SK-N-SH treated with all-trans-retinoic acid at 6 μM for 48 hours (cell line): ENCODE data around the gene ERN2.
A peak's percentile ranks its signal among the peaks of the same experiment; 100 is the strongest.

Experiments used
- ATAC-seq: fragments of 200-7000 bp; cut with Tn5 transposase; 3 replicates; pipeline ENCODE4 v1.9.1; 2020; ENCODE audit warnings: mild to moderate bottlenecking, moderate library complexity
- ARNTL ChIP-seq: fragments of 450-650 bp; formaldehyde crosslinking; IDR thresholded peaks from 2 replicates; pipeline ENCODE4 v1.5.0; 2020; ENCODE audit warnings: low read depth, mild to moderate bottlenecking, moderate library complexity, borderline replicate concordance
- POU6F1 ChIP-seq: fragments of 250-450 bp; sonication (Bioruptor Pico); IDR thresholded peaks from 2 replicates; pipeline ENCODE4 v1.8.0; 2021; ENCODE audit warnings: low read depth, mild to moderate bottlenecking, moderate library complexity, borderline replicate concordance
- PPARA ChIP-seq: fragments of 250-450 bp; sonication (Bioruptor Pico); IDR thresholded peaks from 2 replicates; pipeline ENCODE4 v1.5.0; 2020; ENCODE audit warnings: mild to moderate bottlenecking, borderline replicate concordance
- RARB ChIP-seq: fragments of 250-450 bp; sonication (Bioruptor Pico); IDR thresholded peaks from 2 replicates; pipeline ENCODE4 v1.8.0; 2021; ENCODE audit warnings: mild to moderate bottlenecking, moderate library complexity
- SNAI2 ChIP-seq: fragments of 250-450 bp; sonication (Bioruptor Pico); IDR thresholded peaks from 2 replicates; pipeline ENCODE4 v1.5.0; 2020; ENCODE audit warnings: mild to moderate bottlenecking, moderate library complexity
- ZC3H10 ChIP-seq: fragments of 250-450 bp; sonication (Bioruptor Pico); IDR thresholded peaks from 2 replicates; pipeline ENCODE4 v1.5.1; 2021; ENCODE audit warnings: mild to moderate bottlenecking, moderate library complexity
- ZFP3 ChIP-seq: fragments of 250-450 bp; sonication (Bioruptor Pico); IDR thresholded peaks from 2 replicates; pipeline ENCODE4 v1.5.0; 2020; ENCODE audit warnings: mild to moderate bottlenecking, moderate library complexity
- ZNF8 ChIP-seq: fragments of 450-650 bp; formaldehyde crosslinking; IDR thresholded peaks from 2 replicates; pipeline ENCODE4 v1.5.0; 2020; ENCODE audit warnings: mild to moderate bottlenecking, moderate library complexity
- TF ChIP-seq, protein P1 (sequence below): fragments of 250-450 bp; sonication (Bioruptor Pico); IDR thresholded peaks from 2 replicates; pipeline ENCODE4 v1.5.0; 2020; ENCODE audit warnings: mild to moderate bottlenecking, moderate library complexity
- TF ChIP-seq, protein P2 (sequence below): fragments of 250-450 bp; sonication (Bioruptor Pico); IDR thresholded peaks from 2 replicates; pipeline ENCODE4 v1.5.1; 2020; ENCODE audit warnings: low read depth, mild to moderate bottlenecking, moderate library complexity
- TF ChIP-seq, protein P3 (sequence below): fragments of 250-450 bp; sonication (Bioruptor Pico); IDR thresholded peaks from 2 replicates; pipeline ENCODE4 v1.5.1; 2021; ENCODE audit warnings: mild to moderate bottlenecking, moderate library complexity
- TF ChIP-seq, protein P4 (sequence below): fragments of 250-450 bp; sonication (Bioruptor Pico); IDR thresholded peaks from 2 replicates; pipeline ENCODE4 v1.8.0; 2020; ENCODE audit warnings: mild to moderate bottlenecking, moderate library complexity, borderline replicate concordance

ERN2 gene

DNA sequence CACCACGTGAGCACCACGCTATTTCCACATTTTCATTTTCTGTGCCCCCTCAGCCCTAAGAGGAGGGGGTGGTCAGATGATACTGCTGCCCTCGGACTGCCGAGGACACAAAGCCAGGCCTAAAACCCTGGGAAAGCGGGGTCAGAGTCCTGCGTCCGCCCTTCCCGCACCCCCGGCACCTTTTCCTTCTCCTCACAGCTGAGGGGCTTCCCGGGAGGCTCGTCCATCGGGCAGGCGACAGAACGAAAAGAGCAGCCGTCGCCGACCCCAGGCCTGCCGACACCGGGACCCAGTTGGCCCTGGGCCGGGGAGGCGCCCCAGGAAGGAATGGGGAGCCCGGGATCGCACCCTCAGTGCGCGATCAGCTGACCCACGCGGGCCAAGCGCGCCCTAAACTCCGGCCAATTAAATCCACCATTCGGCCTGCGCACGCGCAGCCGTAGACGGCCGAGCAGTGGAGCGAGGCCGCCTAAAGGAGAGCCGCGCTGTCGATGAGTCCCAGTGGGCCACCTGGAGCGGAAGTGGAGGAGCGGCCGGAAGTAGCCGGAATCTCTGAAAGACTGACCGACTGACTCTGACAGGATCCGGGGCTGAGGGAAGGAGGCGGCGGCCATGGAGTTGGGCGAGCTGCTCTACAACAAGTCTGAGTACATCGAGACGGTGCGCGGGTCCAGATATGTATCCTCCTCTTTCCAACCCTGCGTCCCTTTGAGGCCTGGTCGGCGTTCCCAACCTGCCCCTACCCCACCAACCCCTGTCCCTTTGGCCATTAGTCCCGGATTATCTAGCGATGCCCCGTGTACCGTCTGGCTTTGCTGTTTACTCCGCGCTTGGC, 71.9 kb downstream of the ERN2 start, which contains the start of the genes DCTN5 and PALB2:
TSS of gene DCTN5 (plus strand) at position 536 of the 835 bp plus-strand sequence. CDS start at position 613, 77 bp downstream.
TSS of gene PALB2 (minus strand) at position 380 of the 835 bp plus-strand sequence. CDS start at position 227, 153 bp downstream.
- TF ChIP-seq, protein P1, sequence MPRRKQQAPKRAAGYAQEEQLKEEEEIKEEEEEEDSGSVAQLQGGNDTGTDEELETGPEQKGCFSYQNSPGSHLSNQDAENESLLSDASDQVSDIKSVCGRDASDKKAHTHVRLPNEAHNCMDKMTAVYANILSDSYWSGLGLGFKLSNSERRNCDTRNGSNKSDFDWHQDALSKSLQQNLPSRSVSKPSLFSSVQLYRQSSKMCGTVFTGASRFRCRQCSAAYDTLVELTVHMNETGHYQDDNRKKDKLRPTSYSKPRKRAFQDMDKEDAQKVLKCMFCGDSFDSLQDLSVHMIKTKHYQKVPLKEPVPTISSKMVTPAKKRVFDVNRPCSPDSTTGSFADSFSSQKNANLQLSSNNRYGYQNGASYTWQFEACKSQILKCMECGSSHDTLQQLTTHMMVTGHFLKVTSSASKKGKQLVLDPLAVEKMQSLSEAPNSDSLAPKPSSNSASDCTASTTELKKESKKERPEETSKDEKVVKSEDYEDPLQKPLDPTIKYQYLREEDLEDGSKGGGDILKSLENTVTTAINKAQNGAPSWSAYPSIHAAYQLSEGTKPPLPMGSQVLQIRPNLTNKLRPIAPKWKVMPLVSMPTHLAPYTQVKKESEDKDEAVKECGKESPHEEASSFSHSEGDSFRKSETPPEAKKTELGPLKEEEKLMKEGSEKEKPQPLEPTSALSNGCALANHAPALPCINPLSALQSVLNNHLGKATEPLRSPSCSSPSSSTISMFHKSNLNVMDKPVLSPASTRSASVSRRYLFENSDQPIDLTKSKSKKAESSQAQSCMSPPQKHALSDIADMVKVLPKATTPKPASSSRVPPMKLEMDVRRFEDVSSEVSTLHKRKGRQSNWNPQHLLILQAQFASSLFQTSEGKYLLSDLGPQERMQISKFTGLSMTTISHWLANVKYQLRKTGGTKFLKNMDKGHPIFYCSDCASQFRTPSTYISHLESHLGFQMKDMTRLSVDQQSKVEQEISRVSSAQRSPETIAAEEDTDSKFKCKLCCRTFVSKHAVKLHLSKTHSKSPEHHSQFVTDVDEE (CRISPR knock-in tag): 0 out of 2 replicates have a peak, but pooled peaks have one; percentile 20
- no peak for TF ChIP-seq ARNTL (CRISPR knock-in tag)
- ATAC-seq: peak; percentile 99

DNA sequence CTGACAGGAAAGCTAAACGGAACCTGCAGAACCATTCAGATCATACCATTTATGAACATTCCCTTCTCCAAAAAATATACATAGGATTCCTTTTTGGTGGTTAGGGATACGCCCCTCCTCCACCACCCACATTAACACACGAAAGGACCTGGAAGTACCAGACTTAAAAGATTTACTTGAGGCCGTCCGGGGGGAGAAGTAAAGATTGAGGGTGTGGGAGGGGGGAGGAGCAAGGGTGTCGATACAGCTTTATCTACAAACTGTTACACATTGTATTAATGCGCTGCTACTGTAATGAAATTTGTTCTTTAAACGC, 72.4 kb downstream of the ERN2 start:
- TF ChIP-seq, protein P2, sequence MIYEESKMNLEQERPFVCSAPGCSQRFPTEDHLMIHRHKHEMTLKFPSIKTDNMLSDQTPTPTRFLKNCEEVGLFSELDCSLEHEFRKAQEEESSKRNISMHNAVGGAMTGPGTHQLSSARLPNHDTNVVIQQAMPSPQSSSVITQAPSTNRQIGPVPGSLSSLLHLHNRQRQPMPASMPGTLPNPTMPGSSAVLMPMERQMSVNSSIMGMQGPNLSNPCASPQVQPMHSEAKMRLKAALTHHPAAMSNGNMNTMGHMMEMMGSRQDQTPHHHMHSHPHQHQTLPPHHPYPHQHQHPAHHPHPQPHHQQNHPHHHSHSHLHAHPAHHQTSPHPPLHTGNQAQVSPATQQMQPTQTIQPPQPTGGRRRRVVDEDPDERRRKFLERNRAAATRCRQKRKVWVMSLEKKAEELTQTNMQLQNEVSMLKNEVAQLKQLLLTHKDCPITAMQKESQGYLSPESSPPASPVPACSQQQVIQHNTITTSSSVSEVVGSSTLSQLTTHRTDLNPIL: no peak
- no peak for TF ChIP-seq ZC3H10 (CRISPR knock-in tag)
- TF ChIP-seq, protein P3, sequence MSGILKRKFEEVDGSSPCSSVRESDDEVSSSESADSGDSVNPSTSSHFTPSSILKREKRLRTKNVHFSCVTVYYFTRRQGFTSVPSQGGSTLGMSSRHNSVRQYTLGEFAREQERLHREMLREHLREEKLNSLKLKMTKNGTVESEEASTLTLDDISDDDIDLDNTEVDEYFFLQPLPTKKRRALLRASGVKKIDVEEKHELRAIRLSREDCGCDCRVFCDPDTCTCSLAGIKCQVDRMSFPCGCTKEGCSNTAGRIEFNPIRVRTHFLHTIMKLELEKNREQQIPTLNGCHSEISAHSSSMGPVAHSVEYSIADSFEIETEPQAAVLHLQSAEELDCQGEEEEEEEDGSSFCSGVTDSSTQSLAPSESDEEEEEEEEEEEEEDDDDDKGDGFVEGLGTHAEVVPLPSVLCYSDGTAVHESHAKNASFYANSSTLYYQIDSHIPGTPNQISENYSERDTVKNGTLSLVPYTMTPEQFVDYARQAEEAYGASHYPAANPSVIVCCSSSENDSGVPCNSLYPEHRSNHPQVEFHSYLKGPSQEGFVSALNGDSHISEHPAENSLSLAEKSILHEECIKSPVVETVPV (CRISPR knock-in tag): no peak
- TF ChIP-seq ZFP3 (CRISPR knock-in tag): no peak
- TF ChIP-seq, protein P4, sequence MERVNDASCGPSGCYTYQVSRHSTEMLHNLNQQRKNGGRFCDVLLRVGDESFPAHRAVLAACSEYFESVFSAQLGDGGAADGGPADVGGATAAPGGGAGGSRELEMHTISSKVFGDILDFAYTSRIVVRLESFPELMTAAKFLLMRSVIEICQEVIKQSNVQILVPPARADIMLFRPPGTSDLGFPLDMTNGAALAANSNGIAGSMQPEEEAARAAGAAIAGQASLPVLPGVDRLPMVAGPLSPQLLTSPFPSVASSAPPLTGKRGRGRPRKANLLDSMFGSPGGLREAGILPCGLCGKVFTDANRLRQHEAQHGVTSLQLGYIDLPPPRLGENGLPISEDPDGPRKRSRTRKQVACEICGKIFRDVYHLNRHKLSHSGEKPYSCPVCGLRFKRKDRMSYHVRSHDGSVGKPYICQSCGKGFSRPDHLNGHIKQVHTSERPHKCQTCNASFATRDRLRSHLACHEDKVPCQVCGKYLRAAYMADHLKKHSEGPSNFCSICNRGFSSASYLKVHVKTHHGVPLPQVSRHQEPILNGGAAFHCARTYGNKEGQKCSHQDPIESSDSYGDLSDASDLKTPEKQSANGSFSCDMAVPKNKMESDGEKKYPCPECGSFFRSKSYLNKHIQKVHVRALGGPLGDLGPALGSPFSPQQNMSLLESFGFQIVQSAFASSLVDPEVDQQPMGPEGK (CRISPR knock-in tag): no peak
- TF ChIP-seq RARB (CRISPR knock-in tag): no peak
- TF ChIP-seq, protein P1 (CRISPR knock-in tag): no peak
- no peak for TF ChIP-seq ZNF8
- no peak for TF ChIP-seq POU6F1 (CRISPR knock-in tag)
- TF ChIP-seq PPARA (CRISPR knock-in tag): no peak
- no peak for TF ChIP-seq SNAI2 (CRISPR knock-in tag)
- ATAC-seq: no peak
